Colonic mucosa (tissue), 4 donors: Measurements from ENCODE around the gene DPH1. TPM values are rescaled to one million over a fixed set of nuclear protein-coding genes. Genes with fewer than 3 reads are reported as not detected.
A peak's percentile ranks its signal among the peaks of the same experiment; 100 is the strongest.

Experiments
- DNase-seq: peaks from one replicate; pipeline ENCODE4 v3.0.0-alpha.2; 2020
- H3K27ac ChIP-seq: fragments of 200-600 bp; one replicate; pipeline ENCODE4 v1.8.0; 2021
- H3K27me3 ChIP-seq: fragments of 200-600 bp; one replicate; pipeline ENCODE4 v1.8.0; 2021
- H3K36me3 ChIP-seq: fragments of 200-600 bp; one replicate; pipeline ENCODE4 v1.8.0; 2021
- H3K4me1 ChIP-seq: fragments of 200-600 bp; one replicate; pipeline ENCODE4 v1.8.0; 2021; ENCODE audit warnings: mild to moderate bottlenecking
- H3K4me3 ChIP-seq: fragments of 200-600 bp; one replicate; pipeline ENCODE4 v1.8.0; 2021
- H3K9ac ChIP-seq, 2 donors: one replicate each; pipeline ENCODE4 v1.7.0; 2013; ENCODE audit warnings: control low read depth in 2 of 2, low read depth in 2 of 2, low read length in 2 of 2
- H3K9me3 ChIP-seq: fragments of 200-600 bp; one replicate; pipeline ENCODE4 v1.8.0; 2021
- intact Hi-C: fragments of 100-400 bp; cut with DNase I; formaldehyde crosslinking; loops from one replicate; pipeline ENCODE4 v1.14.1; 2022
- total RNA-seq, 2 donors: library from RNA; stranded (reverse); fragmentation: NEBNext Ultra II Directional in 1 of 2; extraction: Animal tissue kit (Norgen Biotek cat#: 25700) in 1 of 2; gene quantifications; one replicate each; pipeline ENCODE4 v1.2.1, GENCODE V29; 2021
- TF ChIP-seq, protein P1 (sequence below): fragments of 200-600 bp; IDR thresholded peaks from one replicate; pipeline ENCODE4 v1.8.0; 2022; ENCODE audit warnings: antibody characterized with exemption, mild to moderate bottlenecking
- donor health status: healthy.
- donor health status: DM: no; HTN: no; CAD: no.
- donor health status: DM: no; HTN: no; CAD: no.

Gene DPH1
- total RNA-seq, 2 donors from 2014 or later = 22.7 to 34.4 TPM

DNA sequence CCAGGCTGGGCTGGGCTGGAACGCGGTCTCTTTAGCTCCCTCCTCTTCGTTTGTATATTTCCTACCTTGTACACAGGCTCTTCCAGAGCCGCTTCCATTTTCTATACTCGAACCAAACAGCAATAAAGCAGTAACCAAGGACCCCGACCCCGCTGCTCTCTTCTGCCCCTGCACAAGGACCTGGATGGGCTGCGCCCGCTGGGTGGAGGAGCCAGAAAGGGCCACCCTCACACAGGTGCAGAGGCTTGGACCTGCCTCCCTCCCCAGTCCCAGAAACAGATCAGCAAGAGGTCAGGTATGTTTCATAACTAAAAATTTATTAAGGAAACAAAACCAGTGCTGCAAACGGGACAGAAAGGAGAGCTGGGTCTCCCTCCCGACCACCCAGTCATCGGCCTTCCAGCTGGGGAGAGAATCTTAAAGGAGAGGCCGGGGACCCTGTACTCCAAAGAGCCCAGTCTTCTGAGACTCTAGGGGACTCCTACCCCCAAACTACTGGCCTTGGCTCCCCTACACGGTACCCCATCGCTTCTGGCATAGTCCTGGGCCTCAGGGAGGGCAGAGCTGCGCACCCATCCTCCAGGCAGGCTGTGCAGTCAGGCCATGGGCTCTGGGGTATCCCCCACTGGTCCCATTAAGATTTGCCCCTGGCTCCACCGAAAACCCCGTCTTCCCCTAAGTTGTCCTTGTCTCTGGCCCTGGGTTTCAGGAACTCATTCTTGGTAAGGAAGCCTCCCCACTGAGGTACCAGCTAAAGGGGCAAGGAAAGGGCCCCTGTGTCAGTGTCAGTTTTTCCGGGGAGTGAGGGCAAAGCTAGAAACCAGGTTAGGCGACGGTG lies 29.8 kb downstream of the DPH1 start:
- H3K27ac ChIP-seq = peak overlapping the region; percentile 67
- no peaks in the 10 kb centered on the region for H3K9me3 ChIP-seq
- no peaks in the 10 kb centered on the region for H3K36me3 ChIP-seq
- intact Hi-C loops = loop anchor here (5.0 to 10.0 kb wide), 2 partner anchors 113 to 215 kb away; no protein-coding TSS in a partner anchor
- H3K9ac ChIP-seq = peak overlapping the region; percentile 16 to 38
- H3K27me3 ChIP-seq = peaks cover 24% of the 10 kb centered on the region
- H3K4me1 ChIP-seq = peaks cover 13% of the 10 kb centered on the region
- TF ChIP-seq, protein P1, sequence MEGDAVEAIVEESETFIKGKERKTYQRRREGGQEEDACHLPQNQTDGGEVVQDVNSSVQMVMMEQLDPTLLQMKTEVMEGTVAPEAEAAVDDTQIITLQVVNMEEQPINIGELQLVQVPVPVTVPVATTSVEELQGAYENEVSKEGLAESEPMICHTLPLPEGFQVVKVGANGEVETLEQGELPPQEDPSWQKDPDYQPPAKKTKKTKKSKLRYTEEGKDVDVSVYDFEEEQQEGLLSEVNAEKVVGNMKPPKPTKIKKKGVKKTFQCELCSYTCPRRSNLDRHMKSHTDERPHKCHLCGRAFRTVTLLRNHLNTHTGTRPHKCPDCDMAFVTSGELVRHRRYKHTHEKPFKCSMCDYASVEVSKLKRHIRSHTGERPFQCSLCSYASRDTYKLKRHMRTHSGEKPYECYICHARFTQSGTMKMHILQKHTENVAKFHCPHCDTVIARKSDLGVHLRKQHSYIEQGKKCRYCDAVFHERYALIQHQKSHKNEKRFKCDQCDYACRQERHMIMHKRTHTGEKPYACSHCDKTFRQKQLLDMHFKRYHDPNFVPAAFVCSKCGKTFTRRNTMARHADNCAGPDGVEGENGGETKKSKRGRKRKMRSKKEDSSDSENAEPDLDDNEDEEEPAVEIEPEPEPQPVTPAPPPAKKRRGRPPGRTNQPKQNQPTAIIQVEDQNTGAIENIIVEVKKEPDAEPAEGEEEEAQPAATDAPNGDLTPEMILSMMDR = no peak
- DNase-seq = no peak
- peak overlapping the region; percentile 59 for H3K4me3 ChIP-seq

DNA sequence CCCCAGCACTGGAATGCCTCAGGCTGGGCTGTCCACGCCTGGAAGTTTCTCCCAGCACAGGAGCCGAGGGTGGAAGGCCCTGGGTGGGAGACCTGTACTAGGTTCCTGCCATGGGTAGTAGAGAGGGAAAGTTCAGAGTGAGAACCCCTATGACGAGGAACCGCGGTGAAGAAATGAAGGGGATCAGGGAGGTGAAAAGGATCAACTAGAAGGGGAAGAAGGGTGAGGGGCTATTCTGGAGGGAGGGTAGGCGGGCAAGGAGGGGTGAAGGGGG lies 30.4 kb downstream of the DPH1 start:
- Histone ChIP-seq H3K27me3 (peaks cover 24% of the 10 kb centered on the region), H3K9me3 (no peaks in the 10 kb centered on the region), H3K4me3 (no peak overlapping the region), H3K27ac (peak overlapping the region; percentile 67), H3K36me3 (no peaks in the 10 kb centered on the region), H3K9ac (peak overlapping the region; percentile 38 to 58), H3K4me1 (peaks cover 13% of the 10 kb centered on the region)
- intact Hi-C loops = no loop called here
- TF ChIP-seq, protein P1 = no peak
- no peak for DNase-seq

DNA sequence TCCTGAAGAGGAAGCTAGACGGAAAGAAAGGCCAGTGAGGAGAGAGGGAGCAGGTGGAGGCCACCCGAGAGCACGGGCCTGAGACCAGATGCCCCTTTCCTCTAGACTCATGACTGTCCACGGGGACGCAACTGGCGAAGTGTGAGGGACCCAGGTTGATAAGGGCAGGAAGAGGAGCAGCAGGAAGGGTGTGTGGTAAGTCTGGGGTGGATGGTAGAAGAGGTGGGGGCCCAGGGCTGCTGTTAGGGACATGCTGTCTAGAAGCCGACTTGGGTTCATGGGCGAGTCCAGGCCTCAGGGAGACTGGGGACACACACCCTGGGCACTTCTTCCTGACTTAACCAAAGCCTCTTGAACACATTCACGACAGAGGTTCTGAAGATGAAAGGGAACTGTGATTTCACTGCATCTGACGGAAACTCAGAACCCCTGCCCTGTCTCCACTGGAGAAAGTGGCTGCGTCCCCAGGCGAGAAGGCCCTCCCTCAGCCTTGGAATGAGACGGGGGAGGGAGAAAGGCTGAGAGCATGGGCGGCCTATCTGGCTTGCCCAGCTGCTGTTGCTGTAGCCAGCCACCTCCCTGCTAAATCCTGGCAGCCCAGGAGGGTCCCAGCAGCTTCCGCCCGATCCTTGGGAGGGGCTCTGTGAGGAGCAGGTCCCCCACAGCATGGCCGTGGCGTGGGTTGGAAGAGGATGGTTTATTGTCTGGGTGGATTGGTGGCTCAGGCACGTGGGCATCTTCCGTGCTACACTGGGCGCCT lies 30.9 kb downstream of the DPH1 start:
- no peak overlapping the region for H3K4me3 ChIP-seq
- peaks cover 22% of the 10 kb centered on the region for H3K27me3 ChIP-seq
- H3K27ac ChIP-seq = peak overlapping the region; percentile 67
- H3K9me3 ChIP-seq = no peaks in the 10 kb centered on the region
- H3K36me3 ChIP-seq = no peaks in the 10 kb centered on the region
- TF ChIP-seq, protein P1 = no peak
- H3K9ac ChIP-seq = peak overlapping the region; percentile 38 to 58
- H3K4me1 ChIP-seq = peaks cover 13% of the 10 kb centered on the region
- no peak for DNase-seq
- intact Hi-C loops = no loop called here

DNA sequence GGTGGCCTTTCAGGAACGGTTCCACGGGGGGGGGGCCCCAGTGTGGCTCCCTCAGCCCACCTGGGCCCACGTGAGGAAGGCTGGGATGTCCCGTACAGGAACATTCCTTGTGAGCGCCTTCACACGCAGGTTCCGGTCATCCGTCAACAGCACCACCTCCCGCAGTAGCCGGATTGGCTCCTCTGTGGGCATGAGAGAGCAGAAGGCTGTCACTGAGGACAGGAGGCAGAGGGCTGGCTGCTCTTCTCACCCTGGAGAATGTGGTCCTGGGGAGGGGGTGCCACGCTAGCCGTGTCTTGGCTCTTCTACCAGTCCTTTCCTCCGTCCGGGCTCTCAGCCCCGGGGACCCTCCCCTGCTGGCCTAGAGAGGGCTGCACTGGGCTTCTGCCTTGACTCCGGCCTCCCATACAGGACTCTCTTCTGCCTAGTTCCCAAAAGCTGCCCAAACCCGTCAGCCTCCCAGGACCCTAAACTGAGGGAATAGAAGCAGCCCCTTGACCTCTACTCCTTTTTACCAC lies 31.5 kb downstream of the DPH1 start:
- peak overlapping the region; percentile 16 to 38 for H3K9ac ChIP-seq
- H3K27ac ChIP-seq = peak overlapping the region; percentile 67
- no peaks in the 10 kb centered on the region for H3K36me3 ChIP-seq
- TF ChIP-seq, protein P1 = no peak
- H3K9me3 ChIP-seq = no peaks in the 10 kb centered on the region
- H3K4me3 ChIP-seq = no peak overlapping the region
- H3K27me3 ChIP-seq = peaks cover 17% of the 10 kb centered on the region
- no peak for DNase-seq
- intact Hi-C loops = no loop called here
- peaks cover 9% of the 10 kb centered on the region for H3K4me1 ChIP-seq

DNA sequence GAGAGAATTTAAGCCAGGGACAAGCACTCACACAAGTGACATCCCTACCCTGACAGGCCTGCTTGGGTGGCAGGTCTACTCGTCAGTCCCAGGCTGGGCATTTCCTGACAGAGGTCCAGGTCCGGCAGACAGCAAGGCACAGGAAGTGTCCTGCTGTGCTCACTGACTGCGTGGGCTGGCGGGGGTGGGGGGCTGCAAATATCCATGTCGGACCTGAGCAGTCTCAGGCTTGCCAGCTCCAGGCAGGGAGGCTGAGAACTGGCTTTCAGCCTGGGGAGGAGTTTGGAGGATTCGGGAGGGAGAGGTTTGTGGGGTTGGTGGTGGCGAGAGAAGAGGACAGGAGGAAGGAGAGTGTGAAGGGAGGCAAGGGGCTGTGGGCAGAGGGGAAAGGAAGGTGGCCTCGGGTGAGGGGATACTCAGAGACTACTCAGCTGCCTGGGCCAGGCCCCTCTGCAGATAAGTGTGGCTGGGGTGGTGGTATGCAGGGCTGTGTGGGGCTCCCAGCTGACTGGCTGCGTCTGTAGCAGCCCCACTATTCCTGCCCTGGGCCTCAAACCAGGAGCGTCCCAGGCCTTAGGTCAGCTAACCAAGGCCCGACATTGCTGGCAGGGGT lies 32.7 kb downstream of the DPH1 start:
- peaks cover 6% of the 10 kb centered on the region for H3K27me3 ChIP-seq
- no peak for DNase-seq
- intact Hi-C loops = no loop called here
- peak overlapping the region; percentile 27 to 43 for H3K9ac ChIP-seq
- H3K4me3 ChIP-seq = no peak overlapping the region
- TF ChIP-seq, protein P1 = no peak
- no peaks in the 10 kb centered on the region for H3K9me3 ChIP-seq
- peaks cover 9% of the 10 kb centered on the region for H3K4me1 ChIP-seq
- H3K27ac ChIP-seq = peak overlapping the region; percentile 67
- no peaks in the 10 kb centered on the region for H3K36me3 ChIP-seq
